IPS DF 6.9 (cell line): ENCODE results near the gene PIERCE2.
A peak's percentile ranks its signal among the peaks of the same experiment; 100 is the strongest.
"Not testable (repeated sequence)": the region's sequence is repeated elsewhere in the genome, so short reads cannot be mapped to it uniquely, and the experiment has no call there.

ENCODE experiments used
- DNase-seq: peaks from one replicate; pipeline ENCODE4 v3.0.0-alpha.2; 2013; ENCODE audit warnings: low read depth, low spot score
- H3K27ac ChIP-seq: one replicate; pipeline ENCODE4 v1.5.1; 2013; ENCODE audit warnings: low read length, control low read depth
- H3K27me3 ChIP-seq: 2 replicates; pipeline ENCODE4 v1.6.1; 2013; ENCODE audit warnings: mild to moderate bottlenecking, low read length; ENCODE audit not compliant: control insufficient read depth, insufficient read depth
- H3K36me3 ChIP-seq: 2 replicates; pipeline ENCODE4 v1.6.1; 2013; ENCODE audit warnings: low read length; ENCODE audit not compliant: control insufficient read depth, insufficient read depth
- H3K4me1 ChIP-seq: 2 replicates; pipeline ENCODE4 v1.6.1; 2013; ENCODE audit warnings: low read length; ENCODE audit not compliant: control insufficient read depth, insufficient read depth
- H3K4me3 ChIP-seq: 2 replicates; pipeline ENCODE4 v1.5.1; 2013; ENCODE audit warnings: mild to moderate bottlenecking, low read length
- H3K9me3 ChIP-seq: 2 replicates; pipeline ENCODE4 v1.6.1; 2013; ENCODE audit warnings: low read length, inconsistent platforms; ENCODE audit not compliant: control insufficient read depth, insufficient read depth
- WGBS: extraction: QIAGEN DNeasy Blood & Tissue Kit; methylation state at CpG from one replicate; pipeline ENCODE4 v1.1.7; 2013; ENCODE audit warnings: mixed read lengths, missing lambda C conversion rate; ENCODE audit not compliant: insufficient read length, insufficient coverage; 5-methylcytosine and 5-hydroxymethylcytosine counted together

PIERCE2 gene

DNA sequence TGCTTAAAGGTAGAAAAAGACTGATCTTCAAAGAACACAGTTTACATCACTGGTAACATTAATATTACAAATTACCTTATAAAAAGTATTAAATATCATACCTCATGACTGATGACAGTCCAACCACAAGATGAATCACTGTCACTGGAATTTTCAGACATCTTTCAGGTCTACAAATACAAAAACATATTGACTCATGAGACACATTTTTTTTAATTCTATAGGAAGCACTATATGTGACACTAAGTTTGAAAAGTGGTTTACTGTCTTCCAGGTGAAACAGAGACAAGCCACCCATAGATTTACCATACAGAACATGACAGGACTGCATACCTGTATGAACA lies 19.1 kb upstream of the PIERCE2 start:
- no peaks in the 10 kb centered on the region for H3K27me3 ChIP-seq
- no peaks in the 10 kb centered on the region for H3K9me3 ChIP-seq
- no peak for DNase-seq
- no peaks in the 10 kb centered on the region for H3K4me1 ChIP-seq
- no peaks in the 10 kb centered on the region for H3K36me3 ChIP-seq
- H3K4me3 ChIP-seq: no peak overlapping the region
- no peak overlapping the region for H3K27ac ChIP-seq

DNA sequence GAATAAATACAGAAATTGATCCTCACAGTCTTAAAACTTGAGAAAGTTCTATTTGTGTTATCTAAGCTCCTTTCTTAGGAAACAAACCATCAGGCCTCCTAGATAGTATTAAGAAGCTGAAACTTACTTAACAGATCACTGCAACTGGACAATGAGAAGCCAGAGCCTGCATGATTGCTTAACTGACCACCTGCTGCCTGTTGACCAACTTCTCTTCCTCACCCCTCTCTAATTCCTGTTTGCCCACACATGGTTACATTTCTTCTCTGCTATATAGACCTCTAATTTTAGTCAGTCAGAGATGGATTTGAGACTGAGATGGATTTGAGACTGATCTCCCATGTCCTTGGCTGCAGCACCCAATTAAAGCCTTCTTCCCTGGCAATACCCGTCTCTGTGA lies 13.6 kb upstream of the PIERCE2 start:
- H3K4me1 ChIP-seq: no peaks in the 10 kb centered on the region
- H3K36me3 ChIP-seq: no peaks in the 10 kb centered on the region
- no peak for DNase-seq
- no peaks in the 10 kb centered on the region for H3K9me3 ChIP-seq
- no peak overlapping the region for H3K4me3 ChIP-seq
- no CpG with 5 or more reads among the region's 1 CpG for WGBS
- no peak overlapping the region for H3K27ac ChIP-seq
- H3K27me3 ChIP-seq: no peaks in the 10 kb centered on the region

DNA sequence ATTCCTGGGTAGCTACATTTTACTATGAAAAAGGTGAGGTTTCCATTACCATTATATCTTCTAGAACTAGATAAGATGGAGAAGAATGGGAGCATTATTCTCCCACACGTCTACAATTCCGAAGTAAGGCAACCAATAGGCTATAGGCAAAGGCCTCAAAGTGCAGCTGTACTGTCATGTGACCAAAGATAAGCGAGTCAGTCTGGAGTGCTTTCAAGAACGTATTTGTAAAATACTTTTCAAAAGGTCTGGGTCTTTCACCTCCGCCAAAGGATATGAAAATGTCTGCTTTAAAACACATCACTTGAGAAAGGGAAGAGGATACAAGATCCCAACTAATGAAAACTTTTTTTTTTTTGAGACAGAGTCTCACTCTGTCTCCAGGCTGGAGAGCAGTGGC lies 10.1 kb upstream of the PIERCE2 start:
- Histone ChIP-seq H3K27ac (no peak overlapping the region), H3K36me3 (no peaks in the 10 kb centered on the region), H3K4me1 (no peaks in the 10 kb centered on the region), H3K27me3 (no peaks in the 10 kb centered on the region), H3K4me3 (no peak overlapping the region), H3K9me3 (no peaks in the 10 kb centered on the region)
- DNase-seq: no peak
- WGBS: no CpG with 5 or more reads among the region's 5 CpGs

DNA sequence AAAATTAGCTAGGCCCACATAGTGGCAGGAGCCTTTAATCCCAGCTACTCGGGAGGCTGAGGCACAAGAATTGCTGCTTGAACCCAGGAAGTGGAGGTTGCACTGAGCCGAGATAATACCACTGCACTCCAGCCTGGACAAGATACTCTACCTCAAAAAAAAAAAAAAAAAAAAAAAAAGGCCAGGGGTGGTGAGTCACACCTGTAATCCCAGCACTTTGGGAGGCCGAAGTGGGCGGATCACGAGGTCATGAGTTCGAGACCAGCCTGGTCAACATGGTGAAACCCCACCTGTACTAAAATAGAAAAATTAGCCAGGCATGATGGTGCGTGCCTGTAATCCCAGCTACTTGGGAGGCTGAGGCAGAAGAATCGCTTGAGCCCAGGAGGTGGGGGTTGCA lies 8.2 kb upstream of the PIERCE2 start:
- H3K27me3 ChIP-seq: not testable (repeated sequence)
- no CpG with 5 or more reads among the region's 8 CpGs for WGBS

DNA sequence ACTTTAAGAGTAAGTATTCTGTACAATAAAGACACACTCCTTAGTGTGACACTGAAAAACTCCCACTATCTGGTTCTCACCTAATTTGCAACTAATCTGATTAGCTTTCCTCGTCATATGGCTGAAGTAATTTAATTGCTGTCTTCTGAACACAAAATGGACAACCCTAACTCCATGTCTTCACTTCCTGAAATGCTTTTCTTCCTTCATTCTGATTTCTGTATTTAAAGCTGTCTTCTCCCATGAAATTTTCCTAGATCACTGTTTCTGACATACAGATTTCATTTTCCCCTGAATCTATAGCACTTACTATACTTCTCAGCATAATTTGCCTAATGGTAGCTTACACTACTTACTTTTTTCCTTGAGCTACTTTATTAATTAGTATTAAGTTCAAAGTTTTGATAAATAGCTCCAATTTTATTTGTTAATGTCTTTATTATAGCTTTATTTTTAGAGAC lies 6.5 kb upstream of the PIERCE2 start:
- DNase-seq: no peak
- H3K4me3 ChIP-seq: no peak overlapping the region
- no CpG with 5 or more reads among the region's 1 CpG for WGBS
- H3K36me3 ChIP-seq: no peaks in the 10 kb centered on the region
- H3K4me1 ChIP-seq: no peaks in the 10 kb centered on the region
- H3K9me3 ChIP-seq: no peaks in the 10 kb centered on the region
- no peak overlapping the region for H3K27ac ChIP-seq
- H3K27me3 ChIP-seq: no peaks in the 10 kb centered on the region

More for the DNA sequence above, 8.2 kb upstream of the PIERCE2 start:
- H3K9me3 ChIP-seq, H3K4me3 ChIP-seq, H3K36me3 ChIP-seq, H3K4me1 ChIP-seq, H3K27ac ChIP-seq, DNase-seq: not testable (repeated sequence)

DNA sequence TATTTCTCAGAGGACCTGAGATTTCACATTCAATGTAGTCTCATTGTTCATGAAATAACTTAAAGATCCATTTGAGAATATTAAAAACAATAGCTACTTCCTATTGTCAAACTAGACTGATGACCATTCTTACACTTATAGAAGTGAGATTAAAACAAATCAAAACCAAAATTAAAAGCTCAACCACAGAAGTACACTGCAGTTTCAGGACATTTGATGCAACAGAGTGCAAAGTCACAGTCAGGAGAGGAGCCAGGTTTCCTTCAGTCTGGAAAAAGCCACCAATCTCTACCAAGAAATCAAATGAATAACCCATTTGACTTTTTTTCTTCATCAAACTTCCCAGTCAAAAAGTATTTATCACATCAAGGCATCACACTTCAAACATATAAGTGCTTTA lies 5.6 kb upstream of the PIERCE2 start:
- DNase-seq: no peak
- no peaks in the 10 kb centered on the region for H3K4me1 ChIP-seq
- no peaks in the 10 kb centered on the region for H3K27me3 ChIP-seq
- no peak overlapping the region for H3K27ac ChIP-seq
- H3K4me3 ChIP-seq: no peak overlapping the region
- H3K36me3 ChIP-seq: no peaks in the 10 kb centered on the region
- H3K9me3 ChIP-seq: no peaks in the 10 kb centered on the region

DNA sequence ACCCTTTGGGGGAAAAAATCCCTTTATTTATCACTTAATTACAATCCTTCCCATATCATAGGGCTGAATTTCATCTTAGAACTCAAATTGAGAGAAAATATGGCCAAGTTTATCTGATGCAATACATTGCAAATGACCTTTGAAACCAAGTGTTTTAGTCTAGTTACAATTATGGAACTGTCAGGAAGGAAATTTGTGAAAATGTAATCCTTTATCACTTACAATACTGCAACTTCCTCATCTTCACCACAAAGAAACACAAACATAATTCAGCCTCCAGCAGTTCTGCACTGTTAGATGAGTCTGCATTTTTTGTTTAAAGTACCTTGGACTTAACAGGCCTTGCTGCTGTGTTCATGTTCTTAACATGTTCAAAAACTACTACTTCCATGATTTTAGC lies 4.8 kb upstream of the PIERCE2 start:
- H3K4me3 ChIP-seq: no peak overlapping the region
- no peak overlapping the region for H3K27ac ChIP-seq
- no peaks in the 10 kb centered on the region for H3K4me1 ChIP-seq
- DNase-seq: no peak
- H3K36me3 ChIP-seq: no peaks in the 10 kb centered on the region
- no peaks in the 10 kb centered on the region for H3K27me3 ChIP-seq
- no peaks in the 10 kb centered on the region for H3K9me3 ChIP-seq

DNA sequence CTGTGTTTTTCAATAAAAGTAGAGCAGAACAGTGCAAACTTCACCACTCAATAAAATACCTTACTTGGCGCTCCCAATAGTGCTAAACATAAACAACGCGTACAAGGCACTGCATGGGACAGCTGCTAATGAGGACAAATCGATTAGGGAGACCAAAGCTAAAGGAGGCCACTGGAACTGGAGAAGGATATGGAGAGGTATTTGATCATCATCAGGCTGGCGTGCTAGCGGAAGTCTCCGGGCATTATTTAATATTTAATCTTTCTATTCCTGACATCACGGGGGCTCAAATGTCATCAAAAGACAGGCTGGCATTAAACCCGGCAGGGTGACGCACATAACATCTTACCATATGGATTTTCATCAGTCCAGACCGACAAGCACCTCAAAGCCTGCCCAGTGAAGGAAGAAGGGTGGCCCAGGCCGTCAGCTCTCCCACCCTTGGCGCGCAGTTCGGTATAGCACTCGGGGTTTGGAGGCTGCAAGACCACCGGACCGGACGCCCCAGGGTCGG lies 740 bp upstream of the PIERCE2 start:
- Histone ChIP-seq H3K9me3 (no peaks in the 10 kb centered on the region), H3K36me3 (no peaks in the 10 kb centered on the region), H3K27ac (no peak overlapping the region), H3K27me3 (no peaks in the 10 kb centered on the region), H3K4me1 (no peaks in the 10 kb centered on the region), H3K4me3 (peak overlapping the region; percentile 68; the same call in 1 of the 2 replicates)
- WGBS: no CpG with 5 or more reads among the region's 20 CpGs
- no peak for DNase-seq

DNA sequence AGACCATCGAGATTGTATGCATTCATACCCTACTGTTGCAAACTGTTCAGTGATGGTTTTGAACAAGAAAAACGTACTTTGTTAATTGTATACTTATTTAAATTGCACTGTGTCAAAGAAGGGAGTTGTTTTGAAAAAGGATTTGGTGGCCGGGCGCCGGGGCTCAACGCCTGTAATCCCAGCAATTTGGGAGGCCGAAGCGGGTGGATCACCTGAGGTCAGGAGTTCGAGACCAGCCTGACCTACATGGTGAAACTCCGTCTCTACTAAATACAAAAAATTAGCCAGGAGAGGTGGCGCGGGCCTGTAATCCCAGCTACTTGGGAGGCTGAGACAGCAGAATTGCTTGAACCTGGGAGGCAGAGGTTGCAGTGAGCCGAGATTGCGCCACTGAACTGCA lies 681 bp downstream of the PIERCE2 start:
- peak overlapping the region; percentile 56; the same call in 1 of the 2 replicates for H3K4me3 ChIP-seq
- not testable (repeated sequence) for H3K27ac ChIP-seq, H3K4me1 ChIP-seq, H3K36me3 ChIP-seq, DNase-seq, H3K27me3 ChIP-seq, H3K9me3 ChIP-seq
- no CpG with 5 or more reads among the region's 14 CpGs for WGBS

DNA sequence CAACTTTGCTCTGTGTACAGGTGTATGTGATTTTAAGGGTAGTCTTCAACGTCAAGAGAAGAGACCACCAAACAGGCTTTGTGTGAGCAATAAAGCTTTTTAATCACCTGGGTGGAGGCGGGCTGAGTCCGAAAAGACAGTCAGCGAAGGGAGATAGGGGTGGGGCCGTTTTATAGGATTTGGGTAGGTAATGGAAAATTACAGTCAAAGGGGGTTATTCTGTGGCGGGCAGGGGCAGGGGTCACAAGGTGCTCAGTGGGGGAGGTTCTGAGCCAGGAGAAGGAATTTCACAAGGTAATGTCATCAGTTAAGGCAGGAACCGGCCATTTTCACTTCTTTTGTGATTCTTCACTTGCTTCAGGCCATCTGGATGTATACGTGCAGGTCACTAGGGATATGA lies 9.4 kb downstream of the PIERCE2 start:
- no CpG with 5 or more reads among the region's 8 CpGs for WGBS
- not testable (repeated sequence) for H3K27me3 ChIP-seq, H3K36me3 ChIP-seq, DNase-seq, H3K9me3 ChIP-seq, H3K4me1 ChIP-seq, H3K27ac ChIP-seq, H3K4me3 ChIP-seq

DNA sequence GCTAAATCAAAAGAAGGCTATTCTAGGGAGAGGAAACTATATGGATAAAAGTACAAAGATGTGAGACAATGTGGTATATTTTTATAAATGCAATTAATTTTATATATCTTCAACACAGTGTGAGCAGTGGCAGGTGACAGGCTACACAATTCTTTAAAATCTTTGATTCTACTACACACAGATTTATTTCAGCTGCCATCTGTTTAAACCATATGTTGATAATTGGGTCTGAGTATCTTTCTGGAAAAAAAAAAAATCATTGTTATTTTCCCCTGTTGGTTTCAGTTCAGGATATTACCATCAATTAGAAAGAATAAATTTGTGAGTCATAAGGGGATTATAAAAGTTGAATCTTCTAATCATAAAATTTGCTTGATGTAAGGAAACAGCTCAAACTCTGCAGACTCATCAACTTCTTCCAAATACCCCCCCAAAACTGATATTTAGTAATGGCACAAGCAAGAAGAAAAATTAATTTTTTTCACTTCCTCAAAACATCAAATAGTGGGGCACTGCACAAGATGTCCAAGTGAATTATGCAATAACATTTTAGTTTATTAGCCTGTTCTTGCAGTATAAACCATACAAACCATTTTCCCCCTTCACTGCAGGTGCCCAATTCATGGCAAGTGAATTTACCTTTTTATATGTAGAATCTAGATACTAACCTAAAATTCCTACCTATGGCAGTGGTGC lies 12.0 kb downstream of the PIERCE2 start:
- no peak for DNase-seq
- H3K36me3 ChIP-seq: no peaks in the 10 kb centered on the region

More for the DNA sequence above, 12.0 kb downstream of the PIERCE2 start:
- Histone ChIP-seq H3K27me3 (no peaks in the 10 kb centered on the region), H3K4me3 (no peak overlapping the region), H3K9me3 (no peaks in the 10 kb centered on the region), H3K27ac (no peak overlapping the region), H3K4me1 (no peaks in the 10 kb centered on the region)
